Large intestine (tissue), 3 donors: Measurements from ENCODE around the gene PTPRN2. TPM values are rescaled to one million over a fixed set of nuclear protein-coding genes. Genes with fewer than 3 reads are reported as not detected.
A peak's percentile ranks its signal among the peaks of the same experiment; 100 is the strongest.
"Not testable (repeated sequence)": the region's sequence is repeated elsewhere in the genome, so short reads cannot be mapped to it uniquely, and the experiment has no call there.

ENCODE experiments used
- DNase-seq, 2 donors: peaks; one replicate each; pipeline versions ENCODE4 v3.0.0 to v3.0.0-alpha.2; 2013
- H3K27ac ChIP-seq: one replicate; pipeline ENCODE4 v1.5.1; 2013; ENCODE audit warnings: low read length
- H3K27me3 ChIP-seq: 2 replicates; pipeline ENCODE4 v1.6.1; 2013; ENCODE audit warnings: low read length; ENCODE audit not compliant: control insufficient read depth, insufficient read depth
- H3K36me3 ChIP-seq: 2 replicates; pipeline ENCODE4 v1.6.1; 2013; ENCODE audit warnings: low read length; ENCODE audit not compliant: control insufficient read depth, insufficient read depth
- H3K4me1 ChIP-seq: one replicate; pipeline ENCODE4 v1.6.1; 2013; ENCODE audit warnings: low read length; ENCODE audit not compliant: control insufficient read depth, insufficient read depth
- H3K4me3 ChIP-seq: one replicate; pipeline ENCODE4 v1.5.1; 2013; ENCODE audit warnings: low read length
- H3K9me3 ChIP-seq: one replicate; pipeline ENCODE4 v1.6.1; 2013; ENCODE audit warnings: mild to moderate bottlenecking, low read depth, low read length, moderate library complexity; ENCODE audit not compliant: control insufficient read depth
- WGBS: methylation state at CpG from one replicate; pipeline ENCODE4 v1.1.5; 2013; ENCODE audit warnings: low lambda C conversion rate; ENCODE audit not compliant: insufficient coverage; 5-methylcytosine and 5-hydroxymethylcytosine counted together
- polyA plus RNA-seq: library from polyadenylated mRNA; unstranded; fragments of 120-200 nt; gene quantifications from one replicate; pipeline ENCODE4 v1.2.1, GENCODE V29; 2013

The PTPRN2 gene
- polyA plus RNA-seq, 1 donor = 13.4 TPM

DNA sequence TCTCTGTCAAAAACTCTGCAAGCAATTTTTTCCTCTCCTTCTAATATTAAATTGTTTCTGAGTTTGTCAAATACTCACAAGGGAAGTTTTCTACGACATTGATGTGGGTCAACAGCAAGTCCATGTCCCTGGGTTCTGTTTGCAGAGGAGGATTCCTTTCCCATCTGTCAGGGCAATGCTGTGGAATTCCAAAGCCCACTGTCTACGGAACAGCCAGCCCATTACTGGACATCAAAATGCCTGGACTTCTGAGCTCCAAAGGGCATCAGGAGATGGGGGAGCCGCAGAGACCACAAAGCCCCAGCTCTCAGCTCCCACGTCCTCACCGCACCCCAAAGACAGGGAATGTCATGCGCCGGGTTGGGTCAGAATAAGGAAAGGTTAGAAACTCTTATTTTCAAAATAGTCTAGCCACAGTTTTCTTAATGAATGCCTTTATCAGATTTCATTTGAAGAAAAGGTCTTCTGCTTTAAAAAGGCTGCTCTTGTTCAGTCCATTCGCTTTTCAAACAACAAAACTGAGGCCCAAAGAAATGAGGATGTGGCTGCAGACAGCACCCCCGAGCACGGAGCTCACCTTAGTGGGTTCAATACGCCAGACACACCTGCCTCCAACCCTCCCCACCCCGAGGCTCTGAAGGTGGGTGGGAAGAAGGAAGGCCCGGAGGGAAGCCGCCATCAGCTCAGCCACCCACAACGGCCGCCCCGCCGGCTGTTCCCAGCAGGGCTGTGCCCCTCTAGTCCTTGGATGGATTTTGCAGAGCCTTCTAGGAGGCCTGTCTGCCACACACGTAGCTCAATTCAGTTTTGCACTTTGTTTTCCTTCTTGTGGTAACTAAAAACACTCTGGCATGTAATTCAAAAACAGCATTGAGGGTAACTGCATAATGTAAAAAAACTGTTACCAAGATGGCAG is 44.7 kb downstream of the PTPRN2 start:
- Histone ChIP-seq H3K36me3 (no peaks in the 10 kb centered on the region), H3K4me1 (no peaks in the 10 kb centered on the region), H3K4me3 (no peak overlapping the region), H3K27ac (no peak overlapping the region), H3K9me3 (no peaks in the 10 kb centered on the region), H3K27me3 (no peaks in the 10 kb centered on the region)
- no peak for DNase-seq
- no CpG with 5 or more reads among the region's 19 CpGs for WGBS

DNA sequence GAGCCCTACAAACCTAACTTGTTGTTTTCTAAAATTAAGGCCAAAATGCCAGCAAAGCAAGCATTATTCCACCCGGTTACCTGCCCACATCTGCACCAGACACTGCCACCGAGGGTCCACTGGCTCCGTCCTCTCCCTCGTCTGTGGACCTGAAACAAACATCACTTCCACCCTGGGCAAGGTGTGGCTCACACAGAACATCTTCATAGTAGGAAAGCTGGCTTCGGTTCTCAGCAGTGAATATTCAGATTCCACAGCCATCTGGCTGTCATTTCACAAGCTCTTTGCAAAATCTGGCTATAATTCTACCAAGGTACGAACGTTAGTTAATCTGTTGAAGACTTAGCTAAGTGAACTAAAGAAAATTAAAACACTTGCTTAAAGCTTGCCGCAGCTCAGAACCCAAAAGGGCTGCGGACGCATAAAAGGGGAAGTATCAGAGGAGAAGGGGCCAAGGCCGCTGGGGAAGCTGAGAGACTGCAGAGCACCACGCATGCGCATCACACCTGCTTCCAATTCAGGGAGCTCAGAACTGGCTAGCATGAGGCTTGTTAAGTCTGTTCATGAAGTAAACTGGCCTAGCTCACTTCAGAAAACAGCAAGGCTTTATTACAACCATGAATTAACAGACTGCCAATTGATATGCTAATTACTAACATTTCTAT is 46.1 kb downstream of the PTPRN2 start:
- no peaks in the 10 kb centered on the region for H3K27me3 ChIP-seq
- H3K4me1 ChIP-seq = no peaks in the 10 kb centered on the region
- H3K9me3 ChIP-seq = no peaks in the 10 kb centered on the region
- H3K36me3 ChIP-seq = no peaks in the 10 kb centered on the region
- DNase-seq = no peak
- no peak overlapping the region for H3K27ac ChIP-seq
- H3K4me3 ChIP-seq = no peak overlapping the region
- no CpG with 5 or more reads among the region's 13 CpGs for WGBS

DNA sequence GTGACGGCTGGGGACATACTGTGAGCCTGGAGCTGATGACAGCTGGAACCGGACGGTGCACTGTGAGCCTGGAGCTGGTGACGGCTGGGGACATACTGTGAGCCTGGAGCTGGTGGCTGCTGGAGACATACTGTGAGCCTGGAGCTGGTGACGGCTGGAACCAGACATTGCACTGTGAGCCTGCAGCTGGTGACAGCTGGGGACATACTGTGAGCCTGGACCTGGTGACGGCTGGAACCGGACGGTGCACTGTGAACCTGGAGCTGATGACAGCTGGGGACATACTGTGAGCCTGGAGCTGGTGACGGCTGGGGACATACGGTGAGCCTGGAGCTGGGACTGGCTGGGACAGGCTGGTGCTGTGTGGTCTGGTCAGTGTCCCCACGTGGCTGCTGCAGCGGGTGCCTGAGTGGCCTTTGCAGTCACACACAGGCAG is 47.9 kb downstream of the PTPRN2 start:
- Histone ChIP-seq H3K4me3 (no peak overlapping the region), H3K36me3 (no peaks in the 10 kb centered on the region), H3K4me1 (no peaks in the 10 kb centered on the region), H3K27ac (no peak overlapping the region), H3K27me3 (no peaks in the 10 kb centered on the region), H3K9me3 (no peaks in the 10 kb centered on the region)
- DNase-seq = no peak
- no CpG with 5 or more reads among the region's 12 CpGs for WGBS

DNA sequence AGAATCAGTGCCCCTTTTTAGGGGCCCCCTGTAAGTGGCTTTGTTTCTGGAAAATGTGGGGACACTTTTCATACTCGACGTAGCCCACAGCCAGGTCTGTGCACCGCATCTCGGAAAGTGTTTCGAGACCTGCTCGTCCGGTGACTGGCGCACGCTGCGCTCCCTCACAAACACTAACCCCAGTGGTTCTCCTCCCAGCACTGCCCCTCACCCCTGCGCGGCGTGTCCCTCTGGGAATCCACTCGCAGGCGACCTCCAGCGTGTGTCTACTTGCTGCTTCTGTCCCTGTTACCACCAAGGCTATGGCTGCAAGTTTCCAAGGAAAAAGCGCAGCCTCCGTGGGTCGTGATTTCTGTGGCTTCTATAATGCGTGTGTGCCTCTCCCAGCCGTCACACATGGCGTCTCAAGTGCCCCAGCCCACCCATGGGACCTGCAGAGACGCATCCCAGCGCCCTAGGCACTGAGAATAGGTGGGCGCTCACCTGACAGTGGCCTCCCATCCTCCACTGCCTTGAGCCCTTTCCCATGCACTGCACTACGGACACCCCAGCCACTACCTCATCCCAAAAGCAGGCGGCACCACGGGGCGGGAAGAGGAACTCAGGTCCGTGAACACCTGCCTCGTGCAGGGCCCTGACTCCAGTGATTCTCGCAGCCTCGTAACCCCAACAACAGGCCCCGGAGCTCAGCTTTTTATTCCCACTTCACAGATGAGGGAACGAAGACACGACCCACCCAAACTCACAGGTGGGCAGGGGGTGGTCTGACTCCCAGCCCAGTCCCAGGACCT is 49.3 kb downstream of the PTPRN2 start:
- Histone ChIP-seq H3K9me3 (no peaks in the 10 kb centered on the region), H3K27me3 (no peaks in the 10 kb centered on the region), H3K4me3 (no peak overlapping the region), H3K4me1 (no peaks in the 10 kb centered on the region), H3K27ac (no peak overlapping the region), H3K36me3 (no peaks in the 10 kb centered on the region)
- no CpG with 5 or more reads among the region's 36 CpGs for WGBS
- DNase-seq = no peak

DNA sequence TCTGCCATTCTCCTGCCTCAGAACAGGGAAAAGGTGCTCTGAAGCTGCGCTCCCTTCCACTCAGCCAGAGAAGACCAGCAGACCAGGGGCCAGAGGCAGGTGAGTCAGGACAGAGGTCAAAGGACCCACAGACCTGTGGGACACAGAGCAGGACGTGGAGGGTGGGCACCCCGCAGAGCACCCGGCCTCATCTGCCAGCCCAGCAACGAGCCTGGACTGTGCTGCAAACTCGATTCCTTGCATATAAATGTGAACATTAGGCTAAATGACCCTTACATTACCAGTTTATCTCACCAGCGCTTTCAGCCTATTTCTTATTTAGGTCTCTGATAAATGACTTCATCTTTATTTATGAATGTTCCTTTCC is 50.1 kb downstream of the PTPRN2 start:
- Histone ChIP-seq H3K9me3 (no peaks in the 10 kb centered on the region), H3K4me3 (no peak overlapping the region), H3K36me3 (no peaks in the 10 kb centered on the region), H3K27me3 (no peaks in the 10 kb centered on the region), H3K27ac (no peak overlapping the region), H3K4me1 (no peaks in the 10 kb centered on the region)
- DNase-seq = no peak
- WGBS = 100% methylated on average over 1 of the region's 7 CpGs

DNA sequence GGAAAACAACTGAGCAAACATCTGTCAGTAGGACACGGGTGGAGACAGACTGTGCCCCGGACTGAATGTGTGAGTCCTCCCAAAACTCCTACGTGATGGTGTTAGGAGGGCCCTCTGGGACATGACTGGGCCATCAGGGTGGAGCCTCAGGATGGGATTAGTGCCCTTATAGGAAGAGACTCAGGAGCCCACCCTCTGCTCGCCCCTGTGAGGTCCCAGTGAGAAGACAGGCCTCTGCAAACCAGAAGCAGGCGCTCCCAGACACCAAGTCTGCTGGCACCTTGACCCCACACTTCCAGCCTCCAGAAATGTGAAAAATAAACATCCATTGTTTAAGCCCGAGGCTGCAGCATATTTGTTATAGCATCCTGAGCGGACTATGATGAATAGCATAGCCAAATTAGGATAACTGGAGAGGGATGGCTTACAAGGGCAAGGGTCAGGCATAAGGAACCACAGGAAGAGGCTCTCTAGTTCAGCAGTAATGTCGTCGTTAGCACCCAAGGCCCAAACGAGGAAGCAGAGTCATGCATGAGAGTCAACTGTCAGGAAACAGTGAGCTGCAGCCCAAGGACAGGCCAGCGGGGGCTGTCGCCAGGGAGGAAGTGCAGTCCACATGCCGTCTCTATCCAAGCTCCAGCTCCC is 50.6 kb downstream of the PTPRN2 start:
- Histone ChIP-seq H3K27ac (no peak overlapping the region), H3K36me3 (no peaks in the 10 kb centered on the region), H3K9me3 (no peaks in the 10 kb centered on the region), H3K27me3 (no peaks in the 10 kb centered on the region), H3K4me3 (no peak overlapping the region), H3K4me1 (no peaks in the 10 kb centered on the region)
- no CpG with 5 or more reads among the region's 13 CpGs for WGBS
- peak in 1 of 2 donors; percentile 5 for DNase-seq

DNA sequence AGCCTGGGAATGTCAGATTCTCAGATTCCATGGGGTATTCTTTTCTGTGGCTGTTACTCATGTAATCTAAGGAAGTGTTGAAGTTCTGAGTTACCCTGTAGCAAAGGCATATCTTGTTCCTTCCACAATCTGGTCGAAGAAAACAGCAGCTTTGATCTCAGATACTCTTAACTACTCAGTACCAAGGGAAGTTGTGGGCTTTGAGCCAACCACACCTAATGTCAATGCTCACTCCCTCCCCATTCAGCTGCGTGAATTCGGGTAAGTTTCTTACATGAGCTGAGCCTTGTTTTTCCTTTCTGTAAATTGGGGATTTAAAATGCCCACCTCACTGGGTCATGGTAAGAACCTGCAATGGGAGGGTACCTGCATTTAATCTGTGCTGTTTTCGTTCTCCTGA is 52.5 kb downstream of the PTPRN2 start:
- Histone ChIP-seq H3K27me3 (no peaks in the 10 kb centered on the region), H3K9me3 (no peaks in the 10 kb centered on the region), H3K4me3 (no peak overlapping the region), H3K27ac (no peak overlapping the region), H3K4me1 (no peaks in the 10 kb centered on the region), H3K36me3 (no peaks in the 10 kb centered on the region)
- no peak for DNase-seq
- WGBS = 80% methylated on average over 1 of the region's 4 CpGs

DNA sequence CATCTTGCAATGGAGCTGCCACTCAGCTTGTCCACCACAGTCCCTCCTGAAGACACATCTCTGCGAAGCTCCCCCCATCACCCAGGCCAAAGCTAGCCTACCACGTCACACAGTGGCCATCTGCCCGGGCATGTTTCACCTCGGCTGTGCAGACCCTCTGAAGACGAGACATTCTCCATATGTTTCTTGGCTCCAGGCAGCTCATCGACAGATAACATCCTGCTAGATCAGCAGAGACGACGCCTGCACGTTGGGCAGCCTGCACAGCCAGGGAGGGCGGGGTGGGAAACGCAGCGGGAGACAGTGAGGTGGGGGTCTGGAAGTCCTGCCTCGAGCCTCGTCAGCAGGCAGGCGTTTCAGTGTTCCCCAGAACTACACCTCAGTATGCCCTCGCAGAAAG is 53.0 kb downstream of the PTPRN2 start:
- no peak overlapping the region for H3K27ac ChIP-seq
- no peaks in the 10 kb centered on the region for H3K9me3 ChIP-seq
- H3K36me3 ChIP-seq = no peaks in the 10 kb centered on the region
- H3K4me3 ChIP-seq = no peak overlapping the region
- no CpG with 5 or more reads among the region's 16 CpGs for WGBS
- no peak for DNase-seq
- no peaks in the 10 kb centered on the region for H3K27me3 ChIP-seq
- H3K4me1 ChIP-seq = no peaks in the 10 kb centered on the region

DNA sequence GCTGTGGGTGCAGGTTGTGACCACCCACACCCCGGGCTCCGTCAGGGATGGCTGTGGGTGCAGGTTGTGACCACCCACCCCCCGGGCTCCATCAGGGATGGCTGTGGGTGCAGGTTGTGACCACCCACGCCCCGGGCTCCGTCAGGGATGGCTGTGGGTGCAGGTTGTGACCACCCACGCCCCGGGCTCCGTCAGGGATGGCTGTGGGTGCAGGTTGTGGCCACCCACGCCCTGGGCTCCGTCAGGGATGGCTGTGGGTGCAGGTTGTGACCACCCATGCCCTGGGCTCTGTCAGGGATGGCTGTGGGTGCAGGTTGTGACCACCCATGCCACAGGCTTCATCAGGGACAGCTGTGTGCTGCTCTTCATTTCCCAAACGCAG is 53.5 kb downstream of the PTPRN2 start:
- not testable (repeated sequence) for H3K4me1 ChIP-seq, H3K27ac ChIP-seq, DNase-seq, H3K9me3 ChIP-seq, H3K36me3 ChIP-seq, H3K4me3 ChIP-seq, H3K27me3 ChIP-seq
- WGBS = no CpG with 5 or more reads among the region's 12 CpGs
